ENCODE measurements around the gene TMOD3. TPM values are rescaled to one million over a fixed set of nuclear protein-coding genes. Genes with fewer than 3 reads are reported as not detected.

The TMOD3 gene
- total RNA-seq, 1 experiment from 2014 or later = 54.4 TPM

GRCh38 chr15:51904931-51905330 lies 75.5 kb downstream of the TMOD3 start:
- H3K4me3 ChIP-seq (ENCODE audit: low read depth, low read length) = no peak overlapping the region
- DNase-seq = no peak
- no peaks in the 10 kb centered on the region for H3K27me3 ChIP-seq (replicated peaks; ENCODE audit: control insufficient read depth, insufficient read depth, low read length)
- H3K36me3 ChIP-seq (ENCODE audit: control insufficient read depth, insufficient read depth, low read length) = no peaks in the 10 kb centered on the region
- H3K27ac Mint-ChIP-seq (ENCODE audit: unreplicated experiment) = peak overlapping the region; percentile 27
- no peak for TF ChIP-seq CTCF (IDR thresholded peaks at IDR 0.05; ENCODE audit: insufficient read depth in 1 of 2, low read depth in 1 of 2, low read length in 1 of 2, severe bottlenecking in 1 of 2, unreplicated experiment in 1 of 2)
- no peak overlapping the region for H3K4me3 Mint-ChIP-seq (ENCODE audit: unreplicated experiment)
- peaks cover 19% of the 10 kb centered on the region for H3K4me1 ChIP-seq
- no peaks in the 10 kb centered on the region for H3K9me3 Mint-ChIP-seq (ENCODE audit: unreplicated experiment)
- BruUV-seq (replicated peaks) = no TSS peak
- POLR2A ChIA-PET = no interaction called here
- CTCF ChIA-PET = interaction anchor here (1.4 kb wide), 1 partner anchor 16 kb away, joined by 3 read pairs; no protein-coding TSS in a partner anchor
- H3K36me3 Mint-ChIP-seq (ENCODE audit: insufficient read depth, unreplicated experiment) = peaks cover 74% of the 10 kb centered on the region
- H3K4me1 Mint-ChIP-seq (ENCODE audit: low read depth, unreplicated experiment) = peaks cover 9% of the 10 kb centered on the region
- no peaks in the 10 kb centered on the region for H3K9me3 ChIP-seq
- no peaks in the 10 kb centered on the region for H3K27me3 Mint-ChIP-seq (ENCODE audit: insufficient read depth, unreplicated experiment)
- intact Hi-C loops (cut with micrococcal nuclease; ENCODE audit: unreplicated experiment) = no loop called here

- no TSS peak for BruUV-seq (replicated peaks)
- DNase-seq = peak; percentile 82 to 85
- POLR2A ChIA-PET = interaction anchor here (1.0 kb wide), 1 partner anchor 10 kb away, joined by 3 read pairs; no protein-coding TSS in a partner anchor
- TF ChIP-seq CTCF (IDR thresholded peaks at IDR 0.05; ENCODE audit: insufficient read depth in 1 of 2, low read depth in 1 of 2, low read length in 1 of 2, severe bottlenecking in 1 of 2, unreplicated experiment in 1 of 2) = peak; percentile 41 to 66
- Mint-ChIP-seq H3K4me3 (ENCODE audit: unreplicated experiment) (no peak overlapping the region), H3K27me3 (ENCODE audit: insufficient read depth, unreplicated experiment) (no peaks in the 10 kb centered on the region), H3K9me3 (ENCODE audit: unreplicated experiment) (no peaks in the 10 kb centered on the region), H3K27ac (ENCODE audit: unreplicated experiment) (peak overlapping the region; percentile 54), H3K4me1 (ENCODE audit: low read depth, unreplicated experiment) (peaks cover 9% of the 10 kb centered on the region), H3K36me3 (ENCODE audit: insufficient read depth, unreplicated experiment) (peaks cover 68% of the 10 kb centered on the region)
- Histone ChIP-seq H3K36me3 (ENCODE audit: control insufficient read depth, insufficient read depth, low read length) (no peaks in the 10 kb centered on the region), H3K27me3 (replicated peaks; ENCODE audit: control insufficient read depth, insufficient read depth, low read length) (no peaks in the 10 kb centered on the region), H3K4me1 (peaks cover 19% of the 10 kb centered on the region), H3K4me3 (ENCODE audit: low read depth, low read length) (no peak overlapping the region), H3K9me3 (no peaks in the 10 kb centered on the region)
- intact Hi-C loops (cut with micrococcal nuclease; ENCODE audit: unreplicated experiment) = loop anchor here (1.0 kb wide), 4 partner anchors 19 to 257 kb away; no protein-coding TSS in a partner anchor
- CTCF ChIA-PET = no interaction called here
Observed at GRCh38 chr15:51907136-51907862, 77.8 kb downstream of the TMOD3 start.

GRCh38 chr15:51908316-51908715 lies 78.9 kb downstream of the TMOD3 start:
- no peak overlapping the region for H3K4me3 Mint-ChIP-seq (ENCODE audit: unreplicated experiment)
- H3K36me3 ChIP-seq (ENCODE audit: control insufficient read depth, insufficient read depth, low read length) = no peaks in the 10 kb centered on the region
- H3K27me3 ChIP-seq (replicated peaks; ENCODE audit: control insufficient read depth, insufficient read depth, low read length) = no peaks in the 10 kb centered on the region
- peaks cover 66% of the 10 kb centered on the region for H3K36me3 Mint-ChIP-seq (ENCODE audit: insufficient read depth, unreplicated experiment)
- H3K4me1 ChIP-seq = peaks cover 19% of the 10 kb centered on the region
- peaks cover 9% of the 10 kb centered on the region for H3K4me1 Mint-ChIP-seq (ENCODE audit: low read depth, unreplicated experiment)
- ChIA-PET CTCF (interaction anchor here (0.7 kb wide), 1 partner anchor 1303 kb away, joined by 3 read pairs; no protein-coding TSS in a partner anchor), POLR2A (interaction anchor here (0.7 to 1.0 kb wide), 2 partner anchors 9 to 66 kb away, joined by 3 to 5 read pairs; no protein-coding TSS in a partner anchor)
- no peak overlapping the region for H3K4me3 ChIP-seq (ENCODE audit: low read depth, low read length)
- DNase-seq = no peak
- BruUV-seq (replicated peaks) = no TSS peak
- no peak for TF ChIP-seq CTCF (IDR thresholded peaks at IDR 0.05; ENCODE audit: insufficient read depth in 1 of 2, low read depth in 1 of 2, low read length in 1 of 2, severe bottlenecking in 1 of 2, unreplicated experiment in 1 of 2)
- no peaks in the 10 kb centered on the region for H3K9me3 Mint-ChIP-seq (ENCODE audit: unreplicated experiment)
- H3K27me3 Mint-ChIP-seq (ENCODE audit: insufficient read depth, unreplicated experiment) = no peaks in the 10 kb centered on the region
- H3K27ac Mint-ChIP-seq (ENCODE audit: unreplicated experiment) = no peak overlapping the region
- intact Hi-C loops (cut with micrococcal nuclease; ENCODE audit: unreplicated experiment) = no loop called here
- no peaks in the 10 kb centered on the region for H3K9me3 ChIP-seq

All from Caco-2 (cell line).